ENCODE measurements around the gene KRTAP4-1.

- TF ChIP-seq, protein P1, sequence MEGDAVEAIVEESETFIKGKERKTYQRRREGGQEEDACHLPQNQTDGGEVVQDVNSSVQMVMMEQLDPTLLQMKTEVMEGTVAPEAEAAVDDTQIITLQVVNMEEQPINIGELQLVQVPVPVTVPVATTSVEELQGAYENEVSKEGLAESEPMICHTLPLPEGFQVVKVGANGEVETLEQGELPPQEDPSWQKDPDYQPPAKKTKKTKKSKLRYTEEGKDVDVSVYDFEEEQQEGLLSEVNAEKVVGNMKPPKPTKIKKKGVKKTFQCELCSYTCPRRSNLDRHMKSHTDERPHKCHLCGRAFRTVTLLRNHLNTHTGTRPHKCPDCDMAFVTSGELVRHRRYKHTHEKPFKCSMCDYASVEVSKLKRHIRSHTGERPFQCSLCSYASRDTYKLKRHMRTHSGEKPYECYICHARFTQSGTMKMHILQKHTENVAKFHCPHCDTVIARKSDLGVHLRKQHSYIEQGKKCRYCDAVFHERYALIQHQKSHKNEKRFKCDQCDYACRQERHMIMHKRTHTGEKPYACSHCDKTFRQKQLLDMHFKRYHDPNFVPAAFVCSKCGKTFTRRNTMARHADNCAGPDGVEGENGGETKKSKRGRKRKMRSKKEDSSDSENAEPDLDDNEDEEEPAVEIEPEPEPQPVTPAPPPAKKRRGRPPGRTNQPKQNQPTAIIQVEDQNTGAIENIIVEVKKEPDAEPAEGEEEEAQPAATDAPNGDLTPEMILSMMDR (IDR thresholded peaks at IDR 0.05): no peak
- no peak for TF ChIP-seq POLR2A (IDR thresholded peaks at IDR 0.05)
These were observed 30.9 kb downstream of the KRTAP4-1 start for GRCh38 chr17:41153856-41154255.
